K562 (cell line): ENCODE data around the gene MSTO1. TPM values are rescaled to one million over a fixed set of nuclear protein-coding genes. Genes with fewer than 3 reads are reported as not detected.

ENCODE experiments used
- EGR1 ChIP-seq: fragments of 450-650 bp; conservative IDR thresholded peaks from 2 replicates; pipeline ENCODE4 v1.6.1; 2017; ENCODE audit warnings: mild to moderate bottlenecking
- POLR2AphosphoS5 ChIP-seq: IDR thresholded peaks from 2 replicates; pipeline ENCODE4 v1.6.1; 2011; ENCODE audit warnings: mild to moderate bottlenecking, low read depth, low read length, moderate library complexity; ENCODE audit not compliant: control insufficient read depth, insufficient read depth
- RREB1 ChIP-seq: fragments of 250-450 bp; sonication (Bioruptor Pico); IDR thresholded peaks from 2 replicates; pipeline ENCODE4 v1.4.0; 2020
- ZNF134 ChIP-seq: fragments of 250-450 bp; sonication (Bioruptor Pico); conservative IDR thresholded peaks from 2 replicates; pipeline ENCODE4 v1.4.0; 2020
- polyA plus RNA-seq, 8 experiments: library from polyadenylated mRNA; depleted of rRNA in 4 of 8; stranded (reverse) in 5 of 8; unstranded in 3 of 8; fragments of >200 nt; fragmentation: Nextera tagmentation in 2 of 8; fragmentation: Illumina TruSeq in 1 of 8; extraction: Ambion mirVana in 2 of 8; extraction: Trizol in 1 of 8; gene quantifications; 2 replicates each; pipeline versions ENCODE4 v1.2.1 to v1.2.3, GENCODE V29; 2011 to 2014; ENCODE audit warnings: inconsistent platforms in 1 of 8, missing spikeins in 1 of 8
- total RNA-seq, 7 experiments: library from RNA; depleted of rRNA in 6 of 7; stranded (reverse); fragments of >200 nt in 6 of 7; fragmentation: Illumina TruSeq in 2 of 7; extraction: Trizol in 2 of 7; gene quantifications; 2 replicates each; pipeline versions ENCODE4 v1.2.1 to v1.2.3, GENCODE V29; 2011 to 2021; ENCODE audit warnings: low replicate concordance in 1 of 7

Gene MSTO1
- total and polyA plus RNA-seq, 9 of the 15 experiments (the other 6 are each of a cell fraction or from before 2014, with no cell fraction given), result 18.8 to 71.1 (median 47.3) TPM

GRCh38 chr1:155609515-155610256, at the start of gene MSTO1 (continued):
- TF ChIP-seq RREB1, result 0 out of 2 replicates have a peak, but pooled peaks have one; percentile 17
- TF ChIP-seq EGR1, result peak; percentile 93
- TF ChIP-seq ZNF134 (CRISPR knock-in tag), result no peak
- TF ChIP-seq POLR2AphosphoS5, result peak; percentile 56
